Stimulated activated CD4-positive, alpha-beta T cell treated with anti-CD3 and anti-CD28 coated beads, Interleukin-12 subunit alpha, Interleukin-12 subunit beta, amount 100 ng/mL, for 24 hours (primary cell): ENCODE measurements around the gene ZYG11A.

Experiments used
- DNase-seq, 2 experiments: peaks; one replicate each; pipeline ENCODE4 v3.0.0-alpha.2; 2020; ENCODE audit warnings: low read depth in 2 of 2

ZYG11A gene

GRCh38 chr1:52876843-52877242 lies 34.3 kb downstream of the ZYG11A start:
- no peak for DNase-seq

GRCh38 chr1:52877554-52877953 lies 35.0 kb downstream of the ZYG11A start:
- DNase-seq, result no peak

- no peak for DNase-seq
Measured at GRCh38 chr1:52880206-52880605, 37.6 kb downstream of the ZYG11A start.

- DNase-seq, result no peak
Measured at GRCh38 chr1:52887483-52887882, 44.9 kb downstream of the ZYG11A start.

GRCh38 chr1:52892424-52893215 lies 50.1 kb downstream of the ZYG11A start:
- no peak for DNase-seq

GRCh38 chr1:52899445-52899894 lies 56.9 kb downstream of the ZYG11A start:
- no peak for DNase-seq

- DNase-seq, result no peak
Measured at GRCh38 chr1:52900402-52900801, 57.8 kb downstream of the ZYG11A start.

GRCh38 chr1:52901384-52901783 lies 58.8 kb downstream of the ZYG11A start:
- DNase-seq, result no peak

GRCh38 chr1:52904208-52904926 lies 61.8 kb downstream of the ZYG11A start:
- DNase-seq, result no peak

GRCh38 chr1:52904927-52905698 lies 62.6 kb downstream of the ZYG11A start:
- peak in 1 of 2 experiments; percentile 15 for DNase-seq

- no peak for DNase-seq
Measured at GRCh38 chr1:52906135-52906603, 63.6 kb downstream of the ZYG11A start.

- no peak for DNase-seq
Measured at GRCh38 chr1:52907068-52907811, 64.7 kb downstream of the ZYG11A start.

GRCh38 chr1:52907812-52908153 lies 65.2 kb downstream of the ZYG11A start:
- no peak for DNase-seq

GRCh38 chr1:52911541-52911940 lies 69.0 kb downstream of the ZYG11A start:
- no peak for DNase-seq

- DNase-seq, result no peak
Measured at GRCh38 chr1:52913014-52913413, 70.5 kb downstream of the ZYG11A start.

- DNase-seq, result no peak
Measured at GRCh38 chr1:52913537-52913936, 71.0 kb downstream of the ZYG11A start.

GRCh38 chr1:52914463-52914862 lies 71.9 kb downstream of the ZYG11A start:
- no peak for DNase-seq

- no peak for DNase-seq
Measured at GRCh38 chr1:52915211-52915854, 72.8 kb downstream of the ZYG11A start.

- DNase-seq, result no peak
Measured at GRCh38 chr1:52915855-52916220, 73.3 kb downstream of the ZYG11A start.

GRCh38 chr1:52916241-52916975 lies 73.8 kb downstream of the ZYG11A start:
- DNase-seq, result no peak
